Peyer's patch (tissue), 4 donors: ENCODE results near the gene GRM1.

ENCODE experiments used
- POLR2A ChIP-seq, 2 donors: fragments of 450-650 bp; IDR thresholded peaks; one replicate each; pipeline ENCODE4 v1.5.1; 2017; ENCODE audit warnings: antibody characterized with exemption in 2 of 2, mild to moderate bottlenecking in 2 of 2, moderate library complexity in 2 of 2
- TF ChIP-seq, protein P1 (sequence below), 6 experiments: fragments of 450-650 bp in 4 of 6; fragments of 200-600 bp in 2 of 6; sonication (generic) in 1 of 6; IDR thresholded peaks; one replicate each; pipeline ENCODE4 v1.5.1; 2017 to 2019; ENCODE audit warnings: antibody characterized with exemption in 6 of 6, mild to moderate bottlenecking in 3 of 6, moderate library complexity in 1 of 6

- TF ChIP-seq, protein P1, sequence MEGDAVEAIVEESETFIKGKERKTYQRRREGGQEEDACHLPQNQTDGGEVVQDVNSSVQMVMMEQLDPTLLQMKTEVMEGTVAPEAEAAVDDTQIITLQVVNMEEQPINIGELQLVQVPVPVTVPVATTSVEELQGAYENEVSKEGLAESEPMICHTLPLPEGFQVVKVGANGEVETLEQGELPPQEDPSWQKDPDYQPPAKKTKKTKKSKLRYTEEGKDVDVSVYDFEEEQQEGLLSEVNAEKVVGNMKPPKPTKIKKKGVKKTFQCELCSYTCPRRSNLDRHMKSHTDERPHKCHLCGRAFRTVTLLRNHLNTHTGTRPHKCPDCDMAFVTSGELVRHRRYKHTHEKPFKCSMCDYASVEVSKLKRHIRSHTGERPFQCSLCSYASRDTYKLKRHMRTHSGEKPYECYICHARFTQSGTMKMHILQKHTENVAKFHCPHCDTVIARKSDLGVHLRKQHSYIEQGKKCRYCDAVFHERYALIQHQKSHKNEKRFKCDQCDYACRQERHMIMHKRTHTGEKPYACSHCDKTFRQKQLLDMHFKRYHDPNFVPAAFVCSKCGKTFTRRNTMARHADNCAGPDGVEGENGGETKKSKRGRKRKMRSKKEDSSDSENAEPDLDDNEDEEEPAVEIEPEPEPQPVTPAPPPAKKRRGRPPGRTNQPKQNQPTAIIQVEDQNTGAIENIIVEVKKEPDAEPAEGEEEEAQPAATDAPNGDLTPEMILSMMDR (IDR thresholded peaks at IDR 0.05): no peak
- no peak for TF ChIP-seq POLR2A (IDR thresholded peaks at IDR 0.05)
These were observed 196.1 kb downstream of the GRM1 start for GRCh38 chr6:146224988-146225387.
